Uterus (tissue), 4 donors: ENCODE results near the gene CLMN. TPM values are rescaled to one million over a fixed set of nuclear protein-coding genes. Genes with fewer than 3 reads are reported as not detected.

ENCODE experiments used
- DNase-seq, 2 donors: peaks; one replicate each; pipeline ENCODE4 v3.0.0-alpha.2; 2019 to 2020
- H3K27ac ChIP-seq, 2 donors: fragments of 200-600 bp; sonication (generic); 1 replicate in 1 of 2; 2 replicates in 1 of 2; pipeline ENCODE4 v1.5.1; 2016 to 2018
- H3K27me3 ChIP-seq, 2 donors: fragments of 200-600 bp; sonication (generic); one replicate each; pipeline ENCODE4 v1.5.1; 2018 to 2019; ENCODE audit warnings: control low read depth in 1 of 2
- H3K36me3 ChIP-seq, 2 donors: fragments of 200-600 bp; sonication (generic); one replicate each; pipeline ENCODE4 v1.5.1; 2019; ENCODE audit warnings: control low read depth in 1 of 2
- H3K4me1 ChIP-seq, 2 donors: fragments of 200-600 bp; sonication (generic); one replicate each; pipeline ENCODE4 v1.5.1; 2018 to 2019; ENCODE audit warnings: control low read depth in 1 of 2
- H3K4me3 ChIP-seq, 2 donors: fragments of 200-600 bp; sonication (generic); 1 replicate in 1 of 2; 2 replicates in 1 of 2; pipeline ENCODE4 v1.5.1; 2018 to 2019; ENCODE audit warnings: mild to moderate bottlenecking in 1 of 2
- H3K9me3 ChIP-seq, 2 donors: fragments of 200-600 bp; sonication (generic); one replicate each; pipeline ENCODE4 v1.5.1; 2019; ENCODE audit warnings: control low read depth in 1 of 2
- CTCF ChIP-seq, 4 experiments: fragments of 200-600 bp in 2 of 4; fragments of 450-650 bp in 2 of 4; sonication (generic) in 2 of 4; IDR thresholded peaks; one replicate each; pipeline ENCODE4 v1.5.1; 2016 to 2019; ENCODE audit warnings: antibody characterized with exemption in 4 of 4, mild to moderate bottlenecking in 2 of 4, moderate library complexity in 1 of 4
- POLR2A ChIP-seq, 2 donors: fragments of 450-650 bp; IDR thresholded peaks; one replicate each; pipeline ENCODE4 v1.6.1; 2016; ENCODE audit warnings: antibody characterized with exemption in 2 of 2, mild to moderate bottlenecking in 1 of 2, moderate library complexity in 1 of 2
- intact Hi-C: fragments of 100-400 bp; cut with DNase I; formaldehyde crosslinking; loops from one replicate; pipeline ENCODE4 v1.15.1; 2023; ENCODE audit warnings: low total_unique reads
- total RNA-seq, 4 donors: library from RNA; depleted of rRNA in 3 of 4; stranded (reverse); fragments of >200 nt in 3 of 4; gene quantifications; one replicate each; pipeline versions ENCODE4 v1.1.0 to v1.2.4, GENCODE V29; 2014 to 2023
- donor health status: DM: yes; HTN: yes; CAD: no.

The CLMN gene
- total RNA-seq, 4 donors from 2014 or later = 5.0 to 55.0 (median 12.4) TPM

GRCh38 chr14:95236221-95236620, 83.5 kb downstream of the CLMN start:
- Histone ChIP-seq H3K4me1 (peaks cover 0 to 4% of the 10 kb centered on the region in 2 donors), H3K9me3 (no peaks in the 10 kb centered on the region), H3K27me3 (no peaks in the 10 kb centered on the region), H3K36me3 (no peaks in the 10 kb centered on the region), H3K4me3 (no peak overlapping the region), H3K27ac (no peak overlapping the region)
- no peak for DNase-seq
- TF ChIP-seq POLR2A (IDR thresholded peaks at IDR 0.05) = no peak
- no peak for TF ChIP-seq CTCF (IDR thresholded peaks at IDR 0.05)
- intact Hi-C loops = no loop called here

DNA sequence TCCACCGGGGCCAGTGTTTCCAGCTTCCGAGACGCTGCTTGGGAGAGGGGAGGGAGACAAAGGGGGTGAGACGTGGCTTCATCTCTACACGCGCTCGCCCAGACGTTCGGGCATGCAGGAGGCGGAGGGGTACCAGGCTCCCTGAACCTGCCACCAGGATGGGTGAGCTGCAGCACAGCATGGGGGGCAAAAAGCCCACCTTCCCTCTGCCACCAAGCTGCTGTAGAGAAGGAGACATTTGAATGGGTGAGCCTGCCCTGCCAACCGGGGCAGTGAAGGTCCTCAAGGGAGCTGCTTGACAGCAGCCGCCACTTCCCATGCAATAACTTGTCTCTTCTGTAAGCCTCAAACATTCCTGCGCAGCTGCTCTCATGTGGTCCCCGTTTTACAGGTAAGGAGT, 83.9 kb downstream of the CLMN start:
- Histone ChIP-seq H3K27me3 (no peaks in the 10 kb centered on the region), H3K36me3 (no peaks in the 10 kb centered on the region), H3K9me3 (no peaks in the 10 kb centered on the region), H3K4me3 (no peak overlapping the region), H3K4me1 (peaks cover 0 to 4% of the 10 kb centered on the region in 2 donors), H3K27ac (no peak overlapping the region)
- intact Hi-C loops = no loop called here
- no peak for DNase-seq
- TF ChIP-seq POLR2A (IDR thresholded peaks at IDR 0.05) (no peak), CTCF (IDR thresholded peaks at IDR 0.05) (no peak)

DNA sequence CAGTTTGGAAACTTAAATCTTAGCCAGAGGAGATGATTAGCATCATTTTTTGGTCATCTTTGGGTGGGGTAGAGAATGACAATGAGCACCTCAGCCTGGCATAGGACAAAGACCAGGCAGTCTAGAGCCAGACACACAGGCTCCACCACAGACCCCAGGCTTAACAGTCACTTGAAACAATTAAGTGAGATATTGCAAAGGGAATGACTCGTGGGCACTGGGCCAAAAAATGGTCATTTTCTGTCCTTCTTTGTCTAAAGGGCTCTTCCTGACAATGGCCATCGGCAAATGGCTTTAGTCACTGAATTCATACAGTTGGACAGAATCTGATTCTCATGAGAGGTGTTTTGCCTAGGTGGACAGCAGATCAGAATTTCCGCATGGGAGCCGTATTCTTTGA, 84.4 kb downstream of the CLMN start:
- intact Hi-C loops = no loop called here
- no peak for DNase-seq
- Histone ChIP-seq H3K36me3 (no peaks in the 10 kb centered on the region), H3K4me3 (no peak overlapping the region), H3K9me3 (no peaks in the 10 kb centered on the region), H3K27ac (no peak overlapping the region), H3K4me1 (peaks cover 0 to 4% of the 10 kb centered on the region in 2 donors), H3K27me3 (no peaks in the 10 kb centered on the region)
- TF ChIP-seq POLR2A (IDR thresholded peaks at IDR 0.05) = no peak
- no peak for TF ChIP-seq CTCF (IDR thresholded peaks at IDR 0.05)

GRCh38 chr14:95234426-95234825, 85.3 kb downstream of the CLMN start:
- H3K9me3 ChIP-seq = no peaks in the 10 kb centered on the region
- H3K4me1 ChIP-seq = peaks cover 0 to 4% of the 10 kb centered on the region in 2 donors
- no peak overlapping the region for H3K4me3 ChIP-seq
- H3K36me3 ChIP-seq = no peaks in the 10 kb centered on the region
- no peaks in the 10 kb centered on the region for H3K27me3 ChIP-seq
- no peak for DNase-seq
- intact Hi-C loops = no loop called here
- no peak for TF ChIP-seq CTCF (IDR thresholded peaks at IDR 0.05)
- TF ChIP-seq POLR2A (IDR thresholded peaks at IDR 0.05) = no peak
- peak overlapping the region; percentile 39 to 40 for H3K27ac ChIP-seq

DNA sequence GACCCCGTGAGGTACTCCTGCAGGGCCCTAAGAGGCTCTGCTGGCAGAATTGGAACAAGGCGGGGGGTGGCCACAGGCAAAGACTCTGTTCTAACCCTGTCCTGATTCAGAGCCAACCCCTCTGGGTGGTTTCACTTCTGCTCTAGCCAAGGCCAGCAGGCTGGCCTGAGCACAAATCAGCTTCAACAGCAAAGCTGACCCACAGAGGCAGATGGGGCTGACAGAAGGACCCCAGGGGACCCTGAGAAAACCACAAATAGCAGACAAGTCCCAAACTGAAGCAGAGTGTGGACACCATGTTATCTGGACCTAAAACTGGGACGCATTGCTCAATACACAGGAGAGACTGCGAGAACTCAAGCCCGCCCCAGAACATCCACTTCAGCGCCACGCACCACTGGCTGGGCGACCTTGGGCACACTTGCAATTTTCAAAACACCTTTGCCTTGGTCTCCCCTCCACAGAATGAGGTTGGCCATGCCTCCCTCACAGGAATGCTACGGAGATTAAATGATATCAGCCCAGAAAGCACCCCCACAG, 85.9 kb downstream of the CLMN start:
- DNase-seq = peak in 1 of 2 donors; percentile 36
- Histone ChIP-seq H3K9me3 (no peaks in the 10 kb centered on the region), H3K27me3 (no peaks in the 10 kb centered on the region), H3K36me3 (no peaks in the 10 kb centered on the region), H3K27ac (peak overlapping the region; percentile 39 to 40), H3K4me1 (peaks cover 0 to 4% of the 10 kb centered on the region in 2 donors), H3K4me3 (no peak overlapping the region)
- intact Hi-C loops = no loop called here
- no peak for TF ChIP-seq POLR2A (IDR thresholded peaks at IDR 0.05)
